Activated effector memory CD4-positive, alpha-beta T cell treated with anti-CD3 and anti-CD28 coated beads, Interleukin-2, amount 50 U/mL, for 16 hours (primary cell): Measurements from ENCODE around the gene CNPY4.
"Not testable (repeated sequence)": the region's sequence is repeated elsewhere in the genome, so short reads cannot be mapped to it uniquely, and the experiment has no call there.

Experiments used
- DNase-seq: peaks from one replicate; pipeline ENCODE4 v3.0.0-alpha.2; 2020

CNPY4 gene

DNA sequence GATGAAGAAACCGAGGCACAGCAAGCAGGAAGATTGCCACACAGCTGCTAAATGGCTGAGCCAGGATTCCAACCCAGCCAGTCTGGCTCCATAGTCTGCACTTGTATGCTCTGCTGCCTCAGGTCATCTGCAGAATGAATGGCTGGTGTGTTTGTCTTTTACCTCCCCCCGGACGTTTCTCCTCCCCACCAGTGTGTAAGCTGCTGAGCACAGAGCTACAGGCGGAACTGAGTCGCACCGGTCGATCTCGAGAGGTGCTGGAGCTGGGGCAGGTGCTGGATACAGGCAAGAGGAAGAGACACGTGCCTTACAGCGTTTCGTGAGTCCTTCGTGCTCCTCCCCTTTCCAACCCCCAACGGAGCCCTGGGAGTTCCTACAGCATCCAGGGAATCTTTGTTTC is 2.6 kb downstream of the CNPY4 start:
- DNase-seq, result no peak

DNA sequence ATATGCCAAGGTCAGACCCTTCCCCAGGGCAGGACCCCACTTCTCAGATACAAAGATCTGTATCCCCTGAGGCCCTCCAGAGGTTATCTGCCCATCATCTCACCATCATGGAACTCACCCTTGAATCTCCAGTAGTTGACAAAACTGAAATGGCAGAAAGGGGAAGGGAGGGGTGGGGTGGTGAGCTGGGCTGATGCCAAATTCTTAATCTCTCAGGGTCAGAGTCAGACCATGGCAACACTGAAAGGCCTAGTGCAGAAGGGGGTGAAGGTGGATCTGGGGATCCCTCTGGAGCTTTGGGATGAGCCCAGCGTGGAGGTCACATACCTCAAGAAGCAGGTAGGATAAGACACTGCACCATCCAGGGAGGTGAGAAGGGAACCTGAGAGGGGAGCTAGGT is 3.1 kb downstream of the CNPY4 start:
- no peak for DNase-seq

DNA sequence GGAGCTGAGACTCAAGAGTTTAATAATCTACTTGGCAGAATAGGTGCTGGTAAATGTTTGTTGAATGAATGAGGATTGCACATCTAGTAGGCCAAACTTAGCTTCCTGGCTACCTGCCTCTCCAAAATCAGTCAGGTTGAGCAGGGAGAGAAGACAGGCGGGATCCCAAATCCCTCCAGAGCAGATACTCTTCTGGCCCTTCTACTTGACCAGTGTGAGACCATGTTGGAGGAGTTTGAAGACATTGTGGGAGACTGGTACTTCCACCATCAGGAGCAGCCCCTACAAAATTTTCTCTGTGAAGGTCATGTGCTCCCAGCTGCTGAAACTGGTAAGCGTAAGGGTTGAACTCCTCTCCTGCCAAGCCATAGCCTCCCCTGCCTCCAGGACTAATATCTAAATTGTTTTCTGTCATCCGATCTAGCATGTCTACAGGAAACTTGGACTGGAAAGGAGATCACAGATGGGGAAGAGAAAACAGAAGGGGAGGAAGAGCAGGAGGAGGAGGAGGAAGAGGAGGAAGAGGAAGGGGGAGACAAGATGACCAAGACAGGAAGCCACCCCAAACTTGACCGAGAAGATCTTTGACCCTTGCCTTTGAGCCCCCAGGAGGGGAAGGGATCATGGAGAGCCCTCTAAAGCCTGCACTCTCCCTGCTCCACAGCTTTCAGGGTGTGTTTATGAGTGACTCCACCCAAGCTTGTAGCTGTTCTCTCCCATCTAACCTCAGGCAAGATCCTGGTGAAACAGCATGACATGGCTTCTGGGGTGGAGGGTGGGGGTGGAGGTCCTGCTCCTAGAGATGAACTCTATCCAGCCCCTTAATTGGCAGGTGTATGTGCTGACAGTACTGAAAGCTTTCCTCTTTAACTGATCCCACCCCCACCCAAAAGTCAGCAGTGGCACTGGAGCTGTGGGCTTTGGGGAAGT is 5.1 kb downstream of the CNPY4 start:
- DNase-seq, result no peak

DNA sequence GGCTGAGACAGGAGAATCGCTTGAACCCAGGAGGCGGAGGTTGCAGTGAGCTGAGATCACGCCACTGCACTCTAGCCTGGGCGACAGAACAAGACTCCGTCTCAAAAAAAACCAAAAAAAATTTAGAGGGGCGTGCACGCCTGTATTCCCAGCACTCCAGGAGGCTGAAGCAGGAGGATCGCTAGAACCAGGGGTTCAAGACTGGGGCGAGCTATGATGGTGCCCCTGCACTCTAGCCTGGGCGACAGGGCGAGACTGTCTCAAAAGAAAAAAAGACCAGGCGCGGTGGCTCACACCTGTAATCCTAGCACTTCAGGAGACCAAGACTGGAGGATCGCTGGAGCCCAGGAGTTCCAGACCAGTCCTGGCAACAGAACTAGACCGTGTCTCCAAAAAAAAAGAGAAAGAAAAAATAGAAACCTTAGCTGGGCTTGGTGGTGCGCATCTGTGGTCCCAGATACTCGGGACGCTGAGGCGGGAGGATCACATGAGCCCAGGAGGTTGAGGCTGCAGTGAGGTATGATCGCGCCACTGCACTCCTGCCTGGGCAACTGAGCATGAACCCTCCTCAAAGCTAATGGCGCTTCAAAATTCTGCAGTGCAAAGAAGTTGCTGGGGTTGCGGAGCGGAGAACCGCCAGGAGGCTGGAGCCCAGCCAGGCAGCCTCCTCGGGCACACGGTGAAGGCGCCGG is 7.0 kb downstream of the CNPY4 start:
- no peak for DNase-seq

DNA sequence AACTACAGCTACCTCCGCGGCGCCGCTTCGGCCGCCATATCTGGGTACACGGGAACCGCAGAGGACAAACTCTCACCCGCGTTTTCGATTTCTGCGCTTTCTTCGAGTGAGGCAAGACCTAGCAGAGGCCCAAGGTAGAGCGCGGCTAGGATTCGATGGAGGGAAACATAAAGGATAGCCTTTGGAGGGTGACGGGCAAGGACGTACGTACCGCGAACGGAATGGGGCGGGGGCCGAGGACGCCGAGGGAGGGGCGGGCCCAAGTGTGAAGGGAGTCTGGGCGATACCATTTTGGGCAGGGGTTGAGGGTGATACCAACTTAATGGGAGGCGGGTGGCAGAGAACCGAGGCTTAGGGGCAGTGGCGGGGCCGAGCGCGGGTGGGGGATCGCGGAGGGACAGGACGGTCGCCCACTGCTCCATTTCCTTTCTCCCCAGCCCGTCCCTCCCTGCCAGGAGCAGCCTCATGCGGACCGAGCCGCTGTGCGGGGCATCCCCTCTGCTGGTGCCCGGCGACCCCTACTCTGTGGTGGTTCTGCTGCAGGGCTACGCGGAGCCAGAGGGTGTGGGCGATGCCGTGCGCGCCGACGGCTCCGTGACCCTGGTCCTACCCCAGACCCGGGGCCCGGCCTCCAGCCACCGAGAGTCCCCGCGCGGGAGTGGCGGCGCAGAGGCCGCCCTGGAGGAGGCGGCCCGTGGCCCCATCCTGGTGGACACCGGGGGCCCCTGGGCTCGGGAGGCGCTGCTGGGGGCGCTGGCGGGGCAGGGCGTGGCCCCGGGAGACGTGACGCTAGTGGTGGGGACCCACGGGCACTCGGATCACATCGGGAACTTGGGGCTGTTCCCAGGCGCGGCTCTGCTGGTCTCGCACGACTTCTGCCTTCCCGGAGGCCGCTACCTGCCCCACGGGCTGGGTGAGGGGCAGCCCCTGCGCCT is 7.8 kb downstream of the CNPY4 start, which contains the start of gene MBLAC1:
TSS of gene MBLAC1 (plus strand) at position 37 of the 935 bp plus-strand sequence. CDS start at position 466, 429 bp downstream.
- peak; percentile 96 for DNase-seq

DNA sequence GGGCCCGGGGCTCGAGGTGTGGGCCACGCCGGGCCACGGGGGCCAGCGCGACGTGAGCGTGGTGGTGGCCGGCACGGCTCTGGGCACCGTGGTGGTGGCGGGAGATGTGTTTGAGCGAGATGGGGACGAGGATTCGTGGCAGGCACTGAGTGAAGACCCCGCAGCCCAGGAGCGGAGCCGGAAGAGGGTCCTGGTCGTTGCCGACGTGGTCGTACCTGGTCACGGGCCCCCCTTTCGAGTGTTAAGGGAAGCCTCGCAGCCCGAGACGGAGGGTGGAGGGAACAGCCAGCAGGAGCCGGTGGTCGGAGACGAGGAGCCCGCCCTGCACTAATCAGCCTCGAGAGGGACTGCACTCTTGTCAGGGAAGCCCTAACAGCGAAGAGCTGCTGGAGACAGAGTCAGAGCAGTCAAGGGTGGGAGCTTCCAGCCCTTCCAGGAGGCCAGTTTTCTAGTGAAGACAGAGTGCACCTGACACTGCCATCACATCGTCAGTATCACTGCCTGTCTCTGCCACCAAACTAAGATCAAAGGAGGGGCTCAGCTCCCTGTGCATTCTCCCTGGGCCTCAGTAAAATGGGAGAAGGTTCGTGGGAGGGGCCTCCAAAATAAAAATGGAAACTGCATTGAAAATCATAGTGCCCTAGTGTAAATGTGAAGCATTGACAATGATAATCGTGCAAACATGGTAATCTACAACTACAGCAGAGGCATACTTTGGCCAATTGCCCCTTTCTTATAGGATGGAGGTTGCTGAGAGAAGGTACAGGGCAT is 8.6 kb downstream of the CNPY4 start:
- DNase-seq, result peak; percentile 71

DNA sequence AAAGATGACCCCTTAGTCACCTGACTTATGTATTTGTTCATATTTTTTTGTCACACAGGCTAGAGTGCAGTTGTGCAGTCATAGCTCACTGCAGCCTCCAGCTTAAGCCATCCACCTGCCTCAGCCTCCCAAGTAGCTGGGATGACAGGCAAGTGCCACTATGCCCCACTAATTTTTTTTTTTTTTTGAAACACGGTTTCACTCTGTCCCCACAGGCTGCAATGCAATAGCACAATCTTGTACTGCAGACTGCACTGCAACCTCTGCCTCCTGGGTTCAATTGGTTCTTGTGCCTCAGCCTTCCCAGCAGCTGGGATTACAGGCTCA is 9.2 kb downstream of the CNPY4 start:
- DNase-seq, result no peak

DNA sequence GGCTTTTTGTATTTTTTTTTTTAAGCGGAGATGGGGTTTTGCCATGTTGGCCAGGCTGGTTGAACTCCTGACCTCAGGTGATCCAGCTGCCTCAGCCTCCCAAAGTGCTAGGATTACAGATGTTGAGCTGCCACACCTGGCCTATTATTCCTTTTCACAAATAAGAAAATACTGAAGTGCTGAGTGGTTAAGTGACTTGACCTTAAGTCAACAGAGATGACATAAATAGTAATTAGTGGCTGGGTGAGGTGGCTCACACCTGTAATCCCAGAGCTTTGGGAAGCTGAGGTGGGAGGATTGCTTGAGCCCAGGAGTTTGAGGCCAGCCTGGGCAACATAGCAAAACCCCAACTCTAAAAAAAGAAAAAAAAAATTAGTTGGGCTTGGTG is 10.8 kb downstream of the CNPY4 start:
- not testable (repeated sequence) for DNase-seq

DNA sequence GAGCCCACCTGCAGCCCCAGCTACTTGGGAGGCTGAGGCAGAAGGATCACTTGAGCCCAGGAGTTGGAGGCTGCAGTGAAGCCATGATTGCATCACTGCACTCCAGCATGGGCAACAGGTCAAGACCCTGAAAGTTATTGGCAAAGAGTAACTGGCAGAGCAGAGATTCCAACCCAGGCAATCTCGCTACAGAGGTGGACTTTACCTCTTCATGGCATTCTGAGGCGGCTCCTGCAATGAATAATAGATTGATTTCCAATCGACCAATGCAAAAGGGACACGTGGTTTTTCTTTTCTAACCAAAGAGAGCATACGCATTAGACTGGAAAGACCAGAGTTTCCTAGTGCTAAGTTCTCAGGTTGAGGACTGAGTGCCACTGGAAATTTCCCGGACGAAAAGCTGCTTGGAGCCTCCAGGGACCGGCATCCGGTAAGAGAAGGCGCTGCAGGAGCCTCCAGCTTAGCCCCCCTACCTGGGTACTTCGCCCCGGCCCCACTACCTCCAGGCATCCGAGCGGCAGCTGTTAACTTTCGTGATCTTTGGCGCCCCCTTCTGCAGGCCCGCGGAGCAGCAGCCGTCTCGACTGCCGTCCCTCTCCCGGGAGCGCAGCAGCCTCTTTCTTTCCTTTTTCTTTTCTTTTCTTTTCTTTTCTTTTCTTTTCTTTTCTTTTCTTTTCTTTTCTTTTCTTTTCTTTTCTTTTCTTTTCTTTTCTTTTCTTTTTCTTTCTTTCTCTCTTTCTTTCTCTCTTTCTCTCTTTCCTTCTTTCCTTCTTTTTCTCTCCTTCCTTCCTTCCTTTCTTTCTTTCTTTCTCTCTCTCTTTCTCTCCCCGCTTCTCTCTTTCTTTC is 11.4 kb downstream of the CNPY4 start:
- DNase-seq, result peak; percentile 92

DNA sequence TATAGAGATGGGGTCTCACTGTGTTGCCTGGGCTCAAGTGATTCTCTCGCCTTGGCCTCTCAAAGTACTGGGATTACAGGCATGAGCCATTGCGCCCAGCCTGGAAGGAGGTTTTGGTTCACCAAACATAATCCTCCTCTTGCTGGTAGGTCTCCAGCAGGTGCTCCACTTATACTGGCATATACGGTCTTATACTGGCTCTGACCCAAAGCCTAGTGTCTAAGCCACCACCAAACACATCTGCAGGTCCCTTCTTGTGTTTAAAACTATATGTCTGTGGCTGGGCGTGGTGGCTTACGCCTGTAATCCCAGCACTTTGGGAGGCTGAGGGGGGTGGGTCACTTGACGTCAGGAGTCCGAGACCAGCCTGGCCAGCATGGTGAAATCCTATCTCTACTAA is 12.7 kb downstream of the CNPY4 start:
- DNase-seq, result no peak

DNA sequence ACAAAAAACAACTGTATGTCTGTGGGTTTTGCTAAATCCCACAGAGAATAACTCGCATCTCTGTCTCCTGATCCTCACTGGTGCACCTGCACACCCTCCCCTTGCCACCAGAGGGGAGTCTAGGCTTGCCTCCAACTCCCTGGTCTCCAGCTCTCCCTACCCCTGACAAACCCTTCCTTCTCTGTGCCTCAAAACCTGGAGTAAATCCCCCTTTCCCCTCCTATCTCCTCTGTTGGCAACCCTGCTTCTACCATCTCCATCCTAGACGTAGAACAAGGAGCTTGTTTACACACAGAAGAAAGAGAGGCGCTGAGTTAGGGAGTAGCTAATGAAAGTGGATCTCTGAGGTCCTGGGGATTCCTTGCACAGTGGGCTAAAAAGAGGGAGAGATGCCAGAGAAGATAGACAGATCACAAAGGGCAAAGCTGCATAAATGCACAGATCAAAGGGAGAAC is 13.3 kb downstream of the CNPY4 start:
- peak; percentile 84 for DNase-seq

DNA sequence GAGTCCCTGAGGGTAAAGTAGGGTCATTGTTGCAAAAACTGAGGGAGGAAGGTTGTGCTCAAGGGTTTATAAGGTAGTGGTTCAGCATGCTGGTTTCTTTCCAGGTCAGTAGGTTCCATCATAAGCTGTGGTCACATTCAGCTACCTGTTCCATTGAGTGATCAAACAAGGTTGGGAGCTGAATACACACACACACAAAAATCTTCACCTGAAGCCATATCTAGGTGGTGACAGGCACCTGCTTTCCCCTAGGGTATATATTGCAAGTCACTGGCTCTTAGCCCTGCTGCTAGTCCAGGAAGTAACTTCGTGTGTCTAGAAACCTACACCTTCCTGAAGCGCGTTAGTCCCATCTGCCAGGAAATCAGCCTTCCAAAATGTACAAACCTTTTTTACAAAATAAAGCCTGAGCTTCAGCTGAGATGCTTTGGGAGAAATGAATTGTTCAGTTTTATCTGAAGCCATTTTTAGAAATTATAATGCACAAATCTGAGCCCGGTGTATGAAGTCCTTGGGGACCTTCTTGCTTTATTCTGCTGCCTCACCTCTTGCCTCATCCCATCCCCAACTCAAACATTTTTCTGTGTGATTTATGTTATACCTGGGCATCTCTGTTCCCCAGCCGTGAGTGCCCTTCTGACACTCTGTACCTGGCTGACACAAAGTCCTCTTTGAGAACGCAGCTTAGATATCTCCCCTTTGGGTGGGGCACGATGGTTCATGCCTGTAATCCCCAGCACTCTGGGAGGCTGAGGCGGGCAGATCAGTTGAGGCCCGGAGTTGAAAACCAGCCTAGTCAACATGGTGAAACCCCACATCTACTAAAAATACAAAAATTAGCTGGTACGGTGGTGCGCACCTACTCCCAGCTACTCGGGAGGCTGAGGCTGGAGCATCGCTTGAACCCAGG is 18.7 kb downstream of the CNPY4 start:
- DNase-seq, result no peak

DNA sequence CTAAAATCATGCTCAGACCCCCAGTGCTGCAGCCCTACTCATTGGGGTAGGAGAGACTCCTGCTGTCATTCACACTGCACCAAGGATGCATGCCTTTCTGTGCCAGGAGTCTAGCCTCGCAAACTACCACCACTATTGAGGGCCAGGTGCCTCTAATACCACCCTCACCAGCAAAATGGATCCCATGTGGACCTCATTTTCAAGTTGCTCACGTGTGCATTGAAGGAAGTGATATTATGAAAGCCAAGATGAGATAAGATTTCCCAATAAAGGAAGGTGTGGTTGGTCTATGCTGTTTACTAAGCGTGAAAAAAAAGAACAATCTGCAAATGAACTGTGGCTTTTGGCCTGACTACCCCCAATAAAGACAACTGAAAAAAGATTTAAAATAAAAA is 22.1 kb downstream of the CNPY4 start:
- DNase-seq, result no peak

DNA sequence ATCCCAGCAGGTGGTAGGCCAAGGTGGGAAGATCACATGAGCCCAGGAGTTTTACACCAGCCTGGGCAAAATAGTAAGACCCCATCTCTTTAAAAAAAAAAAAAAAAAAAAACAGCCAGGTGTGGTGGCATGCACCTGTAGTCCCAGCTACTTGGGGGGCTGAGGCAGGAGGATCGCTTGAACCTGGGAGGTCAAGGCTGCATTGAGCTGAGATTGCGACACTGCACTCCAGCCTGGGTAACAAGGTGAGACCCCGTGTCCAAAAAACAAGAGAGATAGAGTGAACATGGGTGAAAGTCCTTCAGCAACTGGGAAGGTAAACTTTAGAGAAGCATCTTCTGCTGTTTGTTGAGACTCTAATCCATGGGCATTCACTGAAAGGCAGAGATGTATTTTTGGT is 23.0 kb downstream of the CNPY4 start:
- no peak for DNase-seq

DNA sequence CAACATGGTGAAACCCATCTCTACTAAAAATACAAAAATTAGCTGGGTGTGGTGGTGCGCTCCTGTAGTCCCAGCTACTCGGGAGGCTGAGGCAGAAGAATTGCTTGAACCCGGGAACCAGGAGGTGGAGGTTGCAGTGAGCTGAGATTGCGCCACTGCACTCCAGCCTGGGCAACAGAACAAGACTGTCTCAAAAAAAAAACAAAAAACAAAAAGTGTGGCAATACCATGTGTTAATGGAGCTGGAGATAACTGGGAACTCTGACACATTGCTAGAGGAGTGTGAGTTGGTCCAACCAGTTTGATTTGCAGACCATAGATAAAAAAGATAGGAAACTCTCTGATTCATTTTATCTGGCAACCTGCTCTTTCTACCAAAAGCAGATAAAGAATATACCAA is 26.9 kb downstream of the CNPY4 start:
- DNase-seq, result not testable (repeated sequence)

DNA sequence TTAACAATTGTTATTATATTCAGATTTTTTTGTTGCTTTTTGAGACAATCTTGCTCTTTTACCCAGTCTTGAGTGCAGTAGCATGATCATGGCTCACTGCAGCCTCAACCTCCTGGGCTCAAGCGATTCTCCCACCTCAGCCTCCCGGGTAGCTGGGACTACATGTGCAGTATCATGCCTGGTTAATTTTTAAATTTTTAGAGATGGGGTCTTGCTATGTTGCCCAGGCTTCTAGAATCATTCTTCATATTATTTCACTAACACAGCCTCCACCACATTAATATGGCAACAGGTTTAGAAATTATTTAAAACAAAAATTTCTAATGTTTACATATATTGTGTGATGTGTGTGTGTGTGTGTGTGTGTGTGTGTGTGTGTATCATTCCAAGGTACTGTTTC is 27.8 kb downstream of the CNPY4 start:
- DNase-seq, result no peak

DNA sequence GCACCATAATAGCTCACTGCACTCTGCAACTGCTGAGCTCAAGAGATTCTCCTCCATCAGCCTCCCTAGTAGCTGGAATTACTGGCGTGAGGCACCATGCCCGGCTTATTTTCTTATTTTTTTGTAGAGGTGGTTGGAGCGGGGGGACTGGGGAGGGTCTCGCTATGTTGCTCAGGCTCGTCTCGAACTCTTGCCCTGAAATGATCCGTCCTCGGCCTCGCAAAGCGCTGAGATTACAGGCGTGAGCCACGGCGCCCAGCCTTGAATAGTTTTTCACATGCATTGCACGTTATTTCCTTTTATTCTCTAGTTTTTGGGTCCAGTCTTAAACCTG is 28.8 kb downstream of the CNPY4 start:
- DNase-seq, result no peak

DNA sequence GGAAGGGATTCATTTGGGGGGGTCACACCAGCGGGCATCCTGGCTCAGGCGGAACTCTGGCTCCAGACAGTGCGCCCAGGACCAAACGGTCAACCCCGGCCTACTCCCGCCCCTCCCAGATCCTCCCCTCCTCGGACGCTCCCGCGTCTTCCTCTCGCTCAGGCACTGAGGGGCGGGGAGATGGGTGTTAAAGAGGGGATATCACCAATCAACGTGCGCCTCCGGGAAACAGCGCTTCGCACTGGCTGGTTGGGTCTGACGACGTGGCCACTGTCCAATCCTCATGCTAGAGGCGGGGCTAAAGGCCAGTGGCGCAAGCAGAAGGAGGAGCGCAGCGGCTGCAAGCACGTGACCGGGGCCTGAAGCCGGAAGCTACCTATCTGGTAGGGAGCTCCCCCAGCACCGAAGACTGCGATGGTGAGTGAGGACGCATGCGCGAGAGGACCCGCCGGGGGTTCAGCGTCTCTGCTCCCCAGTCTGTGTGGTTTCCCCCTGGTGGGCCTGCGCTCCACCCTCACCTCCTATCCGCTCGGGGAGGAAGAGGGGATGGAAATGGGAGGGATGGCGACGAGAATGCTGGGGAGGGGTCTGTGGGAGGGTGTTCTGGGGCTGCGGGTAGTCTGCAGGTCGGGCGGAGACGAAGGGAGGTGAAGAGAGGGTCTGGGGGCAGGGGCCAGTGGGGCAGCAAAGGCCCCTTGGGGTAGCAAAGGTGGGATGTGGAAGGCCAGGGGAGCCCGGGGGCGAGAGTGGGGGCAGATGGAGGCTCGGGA is 29.3 kb downstream of the CNPY4 start, which contains the start of gene LAMTOR4:
TSS of gene LAMTOR4 (plus strand) at position 360 of the 770 bp plus-strand sequence. CDS start at position 415, 55 bp downstream.
- DNase-seq, result peak; percentile 99

DNA sequence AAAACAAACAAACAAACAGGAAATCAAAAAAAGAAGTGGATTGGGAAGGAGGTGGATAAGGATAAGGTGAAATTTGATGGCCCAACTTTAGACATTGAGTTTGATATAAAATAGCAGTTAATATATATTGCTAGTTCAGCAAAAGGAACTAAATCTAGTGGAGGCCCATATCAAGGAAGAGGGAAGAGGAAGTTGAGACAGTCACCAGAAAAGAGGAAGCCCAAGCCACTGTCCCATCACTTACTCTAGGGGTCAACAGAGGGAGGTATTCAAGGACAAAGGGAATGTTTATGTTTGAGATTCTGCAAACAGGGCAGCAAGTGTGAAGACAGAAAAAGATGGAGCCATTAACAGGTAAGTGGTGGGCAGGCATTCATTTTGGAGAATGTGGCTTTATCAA is 33.0 kb downstream of the CNPY4 start:
- no peak for DNase-seq
